Activated T-cell treated with anti-CD3 and anti-CD28 coated beads for 4 hours (primary cell): ENCODE results near the gene HACD2.

ENCODE experiments used
- DNase-seq: peaks from one replicate; pipeline ENCODE4 v3.0.0-alpha.2; 2020

The HACD2 gene

GRCh38 chr3:123568034-123568433, 16.8 kb downstream of the HACD2 start:
- no peak for DNase-seq

GRCh38 chr3:123564056-123564455, 20.8 kb downstream of the HACD2 start:
- DNase-seq, result no peak

- no peak for DNase-seq
Observed at GRCh38 chr3:123562547-123562946, 22.3 kb downstream of the HACD2 start.

- DNase-seq, result no peak
Observed at GRCh38 chr3:123561188-123561587, 23.7 kb downstream of the HACD2 start.

GRCh38 chr3:123559040-123559861, 25.6 kb downstream of the HACD2 start:
- peak; percentile 3 for DNase-seq

- no peak for DNase-seq
Observed at GRCh38 chr3:123553536-123553935, 31.3 kb downstream of the HACD2 start.

GRCh38 chr3:123552768-123553167, 32.1 kb downstream of the HACD2 start:
- DNase-seq, result no peak

GRCh38 chr3:123552095-123552714, 32.6 kb downstream of the HACD2 start:
- DNase-seq, result no peak

- no peak for DNase-seq
Observed at GRCh38 chr3:123547881-123548519, 36.9 kb downstream of the HACD2 start.

GRCh38 chr3:123546133-123546755, 38.6 kb downstream of the HACD2 start:
- no peak for DNase-seq

- DNase-seq, result no peak
Observed at GRCh38 chr3:123543950-123544349, 40.9 kb downstream of the HACD2 start.

GRCh38 chr3:123540285-123540684, 44.6 kb downstream of the HACD2 start:
- DNase-seq, result no peak

- no peak for DNase-seq
Observed at GRCh38 chr3:123536153-123536895, 48.5 kb downstream of the HACD2 start.

- DNase-seq, result no peak
Observed at GRCh38 chr3:123535580-123535979, 49.3 kb downstream of the HACD2 start.

GRCh38 chr3:123534264-123534663, 50.6 kb downstream of the HACD2 start:
- DNase-seq, result no peak

- DNase-seq, result no peak
Observed at GRCh38 chr3:123533554-123534159, 51.2 kb downstream of the HACD2 start.

GRCh38 chr3:123528130-123528529, 56.7 kb downstream of the HACD2 start:
- no peak for DNase-seq

GRCh38 chr3:123527046-123527445, 57.8 kb downstream of the HACD2 start:
- DNase-seq, result no peak

GRCh38 chr3:123526474-123526873, 58.4 kb downstream of the HACD2 start:
- no peak for DNase-seq

GRCh38 chr3:123525433-123525832, 59.4 kb downstream of the HACD2 start:
- DNase-seq, result no peak

GRCh38 chr3:123524981-123525380, 59.9 kb downstream of the HACD2 start:
- DNase-seq, result no peak

GRCh38 chr3:123523023-123523412, 61.8 kb downstream of the HACD2 start:
- DNase-seq, result no peak
